T-helper 2 cell treated with Interferon-gamma antibody and Interleukin-4, amounts not matched to agents 100 ng/mL and 5 ng/mL, for 36 hours (primary cell): Measurements from ENCODE around the gene FOXP3. TPM values are rescaled to one million over a fixed set of nuclear protein-coding genes. Genes with fewer than 3 reads are reported as not detected.

ENCODE experiments used
- intact Hi-C: fragments of 100-400 bp; cut with micrococcal nuclease; formaldehyde crosslinking; loops from one replicate; pipeline ENCODE4 v1.15.1; 2023
- total RNA-seq: library from RNA; stranded (reverse); gene quantifications from 2 replicates; pipeline ENCODE4 v1.2.3, GENCODE V29; 2022

The FOXP3 gene
- total RNA-seq, 1 donor from 2014 or later, result 14.8 TPM

- intact Hi-C loops, result no loop called here
Observed at GRCh38 chrX:49250578-49250977, 13.9 kb downstream of the FOXP3 start.

- intact Hi-C loops, result no loop called here
Observed at GRCh38 chrX:49250066-49250465, 14.4 kb downstream of the FOXP3 start.

DNA sequence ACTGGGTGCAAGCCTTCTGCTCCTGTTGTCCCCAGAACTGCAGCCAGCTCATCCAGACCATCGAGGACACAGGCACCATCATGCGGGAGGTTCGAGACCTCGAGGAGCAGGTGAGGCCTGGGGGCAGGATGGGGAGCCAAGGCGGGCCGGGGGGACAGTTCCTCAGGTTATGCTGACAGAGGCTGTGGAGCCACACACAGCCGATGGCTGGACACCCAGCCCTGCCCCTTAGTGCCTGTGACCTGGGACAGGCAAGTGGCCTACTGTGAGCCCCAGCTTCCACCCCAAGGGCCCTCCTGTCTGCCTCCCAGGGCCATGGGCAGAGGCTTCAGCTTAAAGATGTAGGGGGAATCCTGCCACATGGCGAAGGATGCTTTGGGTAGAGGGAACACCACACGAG lies 14.9 kb downstream of the FOXP3 start:
- intact Hi-C loops, result no loop called here

DNA sequence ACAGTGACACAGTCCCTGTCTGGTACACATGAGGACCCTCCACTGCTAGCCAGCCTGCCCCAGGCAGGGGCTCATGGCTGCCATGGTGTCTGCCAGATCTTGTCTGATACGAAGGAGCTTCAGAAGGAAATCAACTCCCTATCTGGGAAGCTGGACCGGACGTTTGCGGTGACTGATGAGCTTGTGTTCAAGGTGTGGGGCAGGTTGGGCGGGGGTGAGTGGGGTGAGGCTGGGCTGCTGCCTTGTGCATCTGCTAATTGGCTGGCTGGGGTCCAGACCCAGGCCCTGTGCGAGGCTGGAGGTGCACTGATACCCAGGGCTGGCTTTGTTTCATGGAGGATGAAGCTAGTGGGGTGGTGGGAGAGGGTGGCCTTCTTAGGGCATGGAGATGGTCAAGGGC lies 15.4 kb downstream of the FOXP3 start:
- intact Hi-C loops, result no loop called here

DNA sequence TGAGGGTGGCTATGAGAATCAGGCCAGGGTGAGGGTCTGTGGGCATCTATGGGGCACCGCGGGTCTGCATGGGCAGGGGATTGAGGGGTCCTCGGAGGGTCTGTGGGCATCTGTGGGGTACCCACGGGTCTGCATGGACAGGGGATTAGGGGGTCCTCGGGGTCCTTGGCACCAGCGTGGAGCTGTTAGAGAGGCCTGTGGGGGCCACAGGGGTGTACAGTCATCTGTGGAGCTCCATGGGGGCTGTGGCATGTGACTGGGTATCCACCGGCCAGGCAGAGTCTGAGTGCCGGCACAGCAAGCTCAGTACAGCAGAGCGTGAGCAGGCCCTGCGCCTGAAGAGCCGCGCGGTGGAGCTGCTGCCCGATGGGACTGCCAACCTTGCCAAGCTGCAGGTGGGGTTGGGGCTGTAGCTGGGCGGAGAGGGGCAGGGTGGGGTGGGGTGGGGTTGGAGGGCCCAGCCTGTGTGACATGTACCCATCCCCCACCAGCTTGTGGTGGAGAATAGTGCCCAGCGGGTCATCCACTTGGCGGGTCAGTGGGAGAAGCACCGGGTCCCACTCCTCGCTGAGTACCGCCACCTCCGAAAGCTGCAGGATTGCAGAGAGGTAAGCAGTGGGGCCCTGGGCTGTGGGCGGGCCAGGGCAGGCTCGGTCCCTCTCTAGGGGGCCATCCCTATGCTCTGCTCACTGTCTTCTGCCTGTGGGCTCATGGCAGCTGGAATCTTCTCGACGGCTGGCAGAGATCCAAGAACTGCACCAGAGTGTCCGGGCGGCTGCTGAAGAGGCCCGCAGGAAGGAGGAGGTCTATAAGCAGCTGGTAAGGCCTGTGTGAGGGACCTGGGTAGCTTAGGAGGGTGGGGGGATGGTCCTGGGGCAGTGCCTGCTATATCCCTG lies 16.3 kb downstream of the FOXP3 start:
- intact Hi-C loops, result no loop called here

- intact Hi-C loops, result no loop called here
Observed at GRCh38 chrX:49247346-49247745, 17.2 kb downstream of the FOXP3 start.

GRCh38 chrX:49246541-49246940 lies 18.0 kb downstream of the FOXP3 start:
- intact Hi-C loops, result no loop called here

DNA sequence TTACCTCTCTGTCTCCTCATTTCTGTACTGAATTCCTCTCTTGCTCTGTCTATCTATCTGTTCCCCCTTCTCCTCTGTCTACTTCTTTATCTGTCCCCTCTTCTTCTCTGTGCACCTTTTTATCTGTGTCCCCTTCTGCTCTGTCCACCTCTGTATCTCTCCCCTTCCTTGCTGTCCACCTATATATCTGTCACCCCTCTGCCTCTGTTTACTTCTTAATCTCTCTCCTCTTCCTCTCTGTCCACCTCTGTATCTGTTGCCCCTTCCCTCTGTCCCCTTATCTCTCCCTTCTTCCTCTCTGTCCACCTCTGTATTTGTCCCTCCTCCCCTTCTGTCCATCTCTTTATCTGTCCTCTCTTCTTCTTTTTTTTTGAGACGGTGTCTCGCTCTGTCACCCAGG lies 20.3 kb downstream of the FOXP3 start:
- intact Hi-C loops, result no loop called here

GRCh38 chrX:49243166-49243565 lies 21.3 kb downstream of the FOXP3 start:
- intact Hi-C loops, result no loop called here

- intact Hi-C loops, result no loop called here
Observed at GRCh38 chrX:49242545-49243066, 21.9 kb downstream of the FOXP3 start.

DNA sequence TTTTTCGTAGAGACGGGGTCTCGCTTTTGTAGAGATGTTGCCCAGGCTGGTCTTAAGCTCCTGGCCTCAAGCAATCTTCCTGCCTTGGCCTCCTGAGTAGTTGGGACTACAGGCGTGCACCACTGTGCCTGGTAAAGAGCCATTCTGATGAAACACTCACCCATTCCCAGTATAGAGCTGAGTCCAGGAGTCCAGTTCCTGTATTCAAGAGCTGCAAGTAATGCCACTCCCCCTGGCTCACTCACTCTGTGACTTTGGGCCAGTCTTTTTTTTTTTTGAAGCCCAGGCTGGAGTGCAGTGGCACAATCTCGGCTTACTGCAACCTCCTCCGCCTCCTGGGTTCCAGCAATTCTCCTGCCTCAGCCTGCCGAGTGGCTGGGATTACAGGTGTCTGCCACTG lies 25.8 kb downstream of the FOXP3 start:
- intact Hi-C loops, result no loop called here

- intact Hi-C loops, result no loop called here
Observed at GRCh38 chrX:49237060-49237459, 27.4 kb downstream of the FOXP3 start.

GRCh38 chrX:49233887-49234555 lies 30.5 kb downstream of the FOXP3 start:
- intact Hi-C loops, result no loop called here

DNA sequence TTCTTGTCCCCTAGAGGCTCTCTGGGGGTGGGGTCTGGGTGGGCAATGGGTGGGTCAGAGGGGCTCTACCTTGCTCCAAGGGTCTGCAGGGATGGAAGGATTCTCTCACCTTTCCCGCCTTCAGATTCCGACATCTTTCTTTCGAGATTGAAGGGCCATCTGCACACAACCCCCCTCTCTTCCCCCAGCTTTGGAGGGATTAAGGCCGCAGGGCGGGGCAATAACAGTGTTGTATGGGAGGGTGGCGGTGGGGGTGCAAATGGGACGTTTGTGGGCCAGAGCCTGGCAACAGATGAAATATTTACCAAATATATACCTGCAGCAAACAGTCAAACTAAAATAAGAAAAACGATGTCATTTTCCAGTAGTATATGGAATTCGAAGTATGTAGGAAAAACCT lies 31.3 kb downstream of the FOXP3 start, which contains the start of gene CACNA1F:
Gene CACNA1F, minus strand, starts transcription at position 165 of the 400 bp plus-strand sequence. Its CDS starts 31 bp downstream, at position 134.
- intact Hi-C loops, result no loop called here

DNA sequence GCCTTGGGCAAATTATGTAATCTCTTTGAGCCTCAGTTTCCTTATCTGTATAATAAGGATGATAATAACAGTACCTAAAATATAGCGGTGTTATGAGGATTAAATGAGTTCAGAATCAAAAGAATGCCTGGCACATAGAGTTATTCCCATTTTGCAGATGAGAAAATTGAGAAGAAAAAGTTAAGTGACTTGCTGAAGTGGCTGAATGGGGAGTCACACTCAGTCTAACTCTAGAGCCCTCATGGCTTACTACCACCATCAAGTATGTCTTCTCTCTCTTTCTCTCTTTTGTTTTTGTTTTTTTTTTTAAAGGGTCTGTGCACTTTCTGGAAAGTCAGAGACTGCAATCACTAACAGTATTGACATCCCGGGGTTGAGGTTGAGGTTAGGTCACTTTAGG lies 32.0 kb downstream of the FOXP3 start:
- intact Hi-C loops, result no loop called here

GRCh38 chrX:49231333-49232000 lies 33.0 kb downstream of the FOXP3 start:
- intact Hi-C loops, result loop anchor here (2.0 kb wide), 1 partner anchor 31 kb away; the partner anchor contains the start of gene SYP

- intact Hi-C loops, result loop anchor here (2.0 kb wide), 1 partner anchor 30 kb away; the partner anchor contains the start of gene SYP
Observed at GRCh38 chrX:49230500-49231232, 33.8 kb downstream of the FOXP3 start.

- intact Hi-C loops, result no loop called here
Observed at GRCh38 chrX:49228185-49228584, 36.3 kb downstream of the FOXP3 start.

DNA sequence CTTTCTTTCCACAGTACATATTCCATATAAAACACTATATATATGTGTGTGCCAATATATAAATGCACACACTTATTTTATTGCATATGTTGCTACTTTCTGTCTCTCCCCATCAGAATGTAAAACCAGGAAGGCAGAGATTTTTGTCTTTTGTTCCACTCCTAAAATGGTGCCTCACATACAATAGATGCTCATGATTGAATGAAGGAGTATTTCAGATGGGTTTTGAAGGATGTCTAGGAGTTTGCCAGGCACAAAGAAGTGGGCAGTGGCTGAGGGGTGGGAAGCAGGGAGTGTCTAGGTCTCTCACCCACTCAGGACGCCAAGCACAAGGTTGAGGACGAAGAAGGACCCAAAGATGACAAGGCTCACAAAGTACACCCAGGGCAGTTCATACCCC lies 36.8 kb downstream of the FOXP3 start:
- intact Hi-C loops, result no loop called here

GRCh38 chrX:49226946-49227345 lies 37.6 kb downstream of the FOXP3 start:
- intact Hi-C loops, result no loop called here

GRCh38 chrX:49225858-49226257 lies 38.7 kb downstream of the FOXP3 start:
- intact Hi-C loops, result no loop called here
